Endothelial cell of umbilical vein (primary cell): ENCODE results near the gene FRA10AC1. TPM values are rescaled to one million over a fixed set of nuclear protein-coding genes. Genes with fewer than 3 reads are reported as not detected.

Experiments
- BruUV-seq: library from RNA; stranded (reverse); fragments of 400-500 nt; replicated peaks from 2 replicates; lab custom pipeline; 2021; lab: Mats Ljungman, UMichigan
- CTCF ChIA-PET: fragments of 300-600, 350-600 bp; sonication (Branson Sonifier 250); formaldehyde crosslinking; loops from one replicate; lab custom pipeline; 2021; ENCODE audit warnings: antibody characterized with exemption, inconsistent platforms; lab: Charles Lee
- POLR2A ChIA-PET: fragments of 300-600, 350-600 bp; sonication (Branson Sonifier 250); formaldehyde crosslinking; loops from one replicate; lab custom pipeline; 2021; ENCODE audit warnings: antibody characterized with exemption, inconsistent platforms; lab: Charles Lee
- DNase-seq: peaks from one replicate; pipeline ENCODE4 v3.0.0-alpha.2; 2011; ENCODE audit warnings: low read depth, low spot score
- FAIRE-seq: peaks from 2 replicates; lab custom pipeline; 2011; peaks lifted over from hg19 to GRCh38; lab: Jason Lieb, UNC
- H2AFZ ChIP-seq: 2 replicates; pipeline ENCODE4 v1.6.0; 2012; ENCODE audit warnings: low read depth, low read length, control low read depth, inconsistent platforms
- H3K27ac ChIP-seq: 2 replicates; pipeline ENCODE4 v1.5.1; 2011; ENCODE audit warnings: low read depth, mild to moderate bottlenecking, control low read depth, low read length, moderate library complexity; ENCODE audit not compliant: insufficient read depth
- H3K27me3 ChIP-seq, 2 experiments: 2 replicates each; pipeline versions ENCODE4 v1.6.0 to v1.6.1; 2011; ENCODE audit warnings: low read length in 2 of 2, mixed read lengths in 1 of 2; ENCODE audit not compliant: control insufficient read depth in 2 of 2, insufficient read depth in 2 of 2
- H3K36me3 ChIP-seq, 2 experiments: 2 replicates in 1 of 2; 3 replicates in 1 of 2; pipeline ENCODE4 v1.5.1; 2011; ENCODE audit warnings: low read length in 2 of 2, mild to moderate bottlenecking in 1 of 2, moderate library complexity in 1 of 2; ENCODE audit not compliant: control insufficient read depth in 2 of 2, insufficient read depth in 2 of 2; ENCODE audit errors: extremely low read depth in 1 of 2
- H3K4me1 ChIP-seq: 3 replicates; pipeline ENCODE4 v1.5.1; 2011; ENCODE audit warnings: mild to moderate bottlenecking, low read length; ENCODE audit not compliant: control insufficient read depth, insufficient read depth; ENCODE audit errors: extremely low read depth
- H3K4me2 ChIP-seq: 2 replicates; pipeline ENCODE4 v1.6.1; 2011; ENCODE audit warnings: low read length, control low read depth, mixed read lengths; ENCODE audit not compliant: insufficient read depth
- H3K4me3 ChIP-seq, 3 experiments: fragments of 200-600 bp in 1 of 3; sonication (generic), shearing (Covaris generic) in 1 of 3; replicated peaks in 1 of 3; 2 replicates each; pipeline ENCODE4 v1.5.1; 2011 to 2016; ENCODE audit warnings: control low read depth in 3 of 3, low read length in 3 of 3, mild to moderate bottlenecking in 2 of 3, inconsistent platforms in 1 of 3, low read depth in 1 of 3, moderate library complexity in 1 of 3; ENCODE audit not compliant: insufficient read depth in 1 of 3
- H3K79me2 ChIP-seq: 2 replicates; pipeline ENCODE4 v1.6.0; 2012; ENCODE audit warnings: low read length, inconsistent platforms; ENCODE audit not compliant: control insufficient read depth, insufficient read depth
- H3K9ac ChIP-seq: replicated peaks from 2 replicates; pipeline ENCODE3; 2011; ENCODE audit warnings: low read length, control low read depth; ENCODE audit not compliant: insufficient read depth; ENCODE audit errors: extremely low read depth
- H3K9me1 ChIP-seq: replicated peaks from 3 replicates; pipeline ENCODE4 v1.6.0; 2011; ENCODE audit warnings: mild to moderate bottlenecking, low read length; ENCODE audit not compliant: control insufficient read depth, insufficient read depth; ENCODE audit errors: extremely low read depth
- H3K9me3 ChIP-seq: replicated peaks from 2 replicates; pipeline ENCODE4 v1.5.1; 2012; ENCODE audit warnings: low read length, inconsistent platforms; ENCODE audit not compliant: control insufficient read depth, insufficient read depth
- H4K20me1 ChIP-seq: replicated peaks from 2 replicates; pipeline ENCODE3; 2011; ENCODE audit warnings: mild to moderate bottlenecking, low read length; ENCODE audit not compliant: control insufficient read depth, insufficient read depth; ENCODE audit errors: extremely low read depth
- CTCF ChIP-seq, 2 donors: IDR thresholded peaks; 1 replicate in 1 of 2; 2 replicates in 1 of 2; pipeline ENCODE4 v1.5.1; 2011; ENCODE audit warnings: low read length in 2 of 2, mild to moderate bottlenecking in 2 of 2, moderate library complexity in 2 of 2, control low read depth in 1 of 2, inconsistent platforms in 1 of 2, low read depth in 1 of 2; ENCODE audit not compliant: insufficient read depth in 1 of 2; ENCODE audit errors: extremely low read depth in 1 of 2
- EZH2 ChIP-seq: IDR thresholded peaks from 2 replicates; pipeline ENCODE4 v1.6.1; 2012; ENCODE audit warnings: borderline replicate concordance, low read depth, mild to moderate bottlenecking, moderate library complexity, low read length, inconsistent platforms; ENCODE audit not compliant: severe bottlenecking
- FOS ChIP-seq: IDR thresholded peaks from 2 replicates; pipeline ENCODE4 v1.6.1; 2011; ENCODE audit warnings: mild to moderate bottlenecking, low read length, moderate library complexity, borderline replicate concordance; ENCODE audit not compliant: insufficient read depth
- GATA2 ChIP-seq: IDR thresholded peaks from 2 replicates; pipeline ENCODE4 v1.7.0; 2011; ENCODE audit warnings: low read depth, mild to moderate bottlenecking, moderate library complexity, mixed read lengths, low read length; ENCODE audit not compliant: insufficient read length, insufficient read depth
- JUN ChIP-seq: IDR thresholded peaks from 2 replicates; pipeline ENCODE4 v1.6.1; 2011; ENCODE audit warnings: borderline replicate concordance, low read depth; ENCODE audit not compliant: insufficient read length, insufficient read depth
- MAX ChIP-seq: IDR thresholded peaks from 2 replicates; pipeline ENCODE4 v1.6.1; 2011; ENCODE audit not compliant: insufficient read depth, insufficient read length
- MYC ChIP-seq: IDR thresholded peaks from one replicate; pipeline ENCODE4 v1.6.1; 2011; ENCODE audit warnings: mild to moderate bottlenecking, low read depth, low read length
- POLR2A ChIP-seq: IDR thresholded peaks from 2 replicates; pipeline ENCODE4 v1.6.1; 2012; ENCODE audit warnings: low read depth, mild to moderate bottlenecking, control low read depth, low read length
- POLR2AphosphoS5 ChIP-seq: IDR thresholded peaks from 2 replicates; pipeline ENCODE4 v1.6.1; 2012; ENCODE audit warnings: low read depth, mild to moderate bottlenecking, control low read depth, low read length, moderate library complexity; ENCODE audit not compliant: insufficient read depth
- dilution Hi-C: fragments of 300-500 bp; cut with MboI; formaldehyde crosslinking; loops from one replicate; pipeline ENCODE4 v1.15.0; 2019; ENCODE audit warnings: low sequenced_read_pairs; ENCODE audit not compliant: extremely low pct_ligation_motif_present
- intact Hi-C: fragments of 100-400 bp; cut with micrococcal nuclease; formaldehyde crosslinking; loops from one replicate; pipeline ENCODE4 v1.10.0; 2022
- polyA plus RNA-seq, 4 experiments: library from polyadenylated mRNA; depleted of rRNA in 3 of 4; stranded (reverse) in 3 of 4; unstranded in 1 of 4; fragments of >200 nt; gene quantifications; 2 replicates each; pipeline versions ENCODE4 v1.2.1 to v1.2.3, GENCODE V29; 2011 to 2012; ENCODE audit warnings: missing spikeins in 1 of 4
- total RNA-seq: library from RNA; stranded (reverse); gene quantifications from 2 replicates; pipeline ENCODE4 v1.2.3, GENCODE V29; 2021

Gene FRA10AC1
- total and polyA plus RNA-seq, 2 donors (not counting 3 experiments of a cell fraction or from before 2014, with no cell fraction given), result 4.0 to 24.4 TPM

GRCh38 chr10:93654201-93654600, 48.2 kb downstream of the FRA10AC1 start:
- H3K9me1 ChIP-seq, result no peaks in the 10 kb centered on the region
- no TSS peak for BruUV-seq
- no peak overlapping the region for H3K27ac ChIP-seq
- DNase-seq (no peak), FAIRE-seq (no peak)
- ChIA-PET CTCF (interaction anchor here (3.5 kb wide), 1 partner anchor 100 kb away, joined by 16 read pairs; no protein-coding TSS in a partner anchor), POLR2A (no interaction called here)
- TF ChIP-seq POLR2A (no peak), JUN (no peak), GATA2 (no peak), CTCF (IDR thresholded peaks at IDR 0.05; ENCODE audit: extremely low read depth in 1 of 2, insufficient read depth in 1 of 2, low read depth in 1 of 2, low read length in 2 of 2) (no peak), POLR2AphosphoS5 (no peak), FOS (no peak), EZH2 (no peak), MAX (no peak), MYC (no peak)
- H3K4me1 ChIP-seq, result peaks cover 4% of the 10 kb centered on the region
- H3K9me3 ChIP-seq, result no peaks in the 10 kb centered on the region
- dilution Hi-C loops, result no loop called here
- no peak overlapping the region for H3K4me2 ChIP-seq
- H2AFZ ChIP-seq, result no peak overlapping the region
- intact Hi-C loops, result no loop called here
- no peaks in the 10 kb centered on the region for H3K27me3 ChIP-seq
- no peak overlapping the region for H3K4me3 ChIP-seq
- H3K9ac ChIP-seq, result no peak overlapping the region
- H3K36me3 ChIP-seq, result no peaks in the 10 kb centered on the region
- no peaks in the 10 kb centered on the region for H3K79me2 ChIP-seq
- H4K20me1 ChIP-seq, result no peaks in the 10 kb centered on the region
